Transverse colon (tissue), 4 donors: ENCODE results near the gene SDHAF4. TPM values are rescaled to one million over a fixed set of nuclear protein-coding genes. Genes with fewer than 3 reads are reported as not detected.
A peak's percentile ranks its signal among the peaks of the same experiment; 100 is the strongest.

Experiments
- DNase-seq: peaks from one replicate; pipeline ENCODE4 v3.0.0-alpha.2; 2019
- H3K27ac ChIP-seq, 4 donors: fragments of 200-600 bp; sonication (generic); 2 replicates each; pipeline ENCODE4 v1.5.1; 2016 to 2018; ENCODE audit warnings: inconsistent platforms in 4 of 4
- H3K27me3 ChIP-seq: fragments of 200-600 bp; sonication (generic); 2 replicates; pipeline ENCODE4 v1.5.1; 2017; ENCODE audit warnings: inconsistent platforms
- H3K36me3 ChIP-seq, 4 donors: fragments of 200-600 bp; sonication (generic); 2 replicates each; pipeline ENCODE4 v1.5.1; 2017 to 2019; ENCODE audit warnings: inconsistent platforms in 4 of 4
- H3K4me1 ChIP-seq, 4 donors: fragments of 200-600 bp; sonication (generic); 2 replicates each; pipeline ENCODE4 v1.5.1; 2017 to 2020; ENCODE audit warnings: inconsistent platforms in 4 of 4
- H3K4me3 ChIP-seq, 4 donors: fragments of 200-600 bp; sonication (generic); 1 replicate in 1 of 4; 2 replicates in 3 of 4; pipeline versions ENCODE4 v1.5.1 to v1.6.1; 2017 to 2019; ENCODE audit warnings: inconsistent platforms in 4 of 4
- H3K9me3 ChIP-seq, 2 donors: fragments of 200-600 bp; sonication (generic); 2 replicates each; pipeline ENCODE4 v1.5.1; 2017 to 2019; ENCODE audit warnings: inconsistent platforms in 2 of 2
- EP300 ChIP-seq: sonication (generic); formaldehyde crosslinking; IDR thresholded peaks from one replicate; pipeline ENCODE4 v1.6.1; 2017; ENCODE audit warnings: antibody characterized with exemption, low read depth
- POLR2A ChIP-seq: fragments of 450-650 bp; IDR thresholded peaks from one replicate; pipeline ENCODE4 v1.6.1; 2016; ENCODE audit warnings: antibody characterized with exemption, mild to moderate bottlenecking, moderate library complexity
- POLR2AphosphoS5 ChIP-seq, 3 donors: sonication (generic); formaldehyde crosslinking; IDR thresholded peaks; one replicate each; pipeline ENCODE4 v1.6.1; 2016; ENCODE audit warnings: antibody characterized with exemption in 3 of 3
- WGBS, 2 donors: methylation state at CpG; one replicate each; pipeline ENCODE4 v1.1.5; 2018; ENCODE audit warnings: low coverage in 1 of 2; 5-methylcytosine and 5-hydroxymethylcytosine counted together
- in situ Hi-C, 4 donors: fragments of 200-750 bp; cut with MboI; loops; one replicate each; pipeline versions ENCODE4 v1.15.0 to v1.15.1; 2017; ENCODE audit warnings: low sequenced_read_pairs in 3 of 4, low pct_ligation_motif_present in 1 of 4, low pct_unique_long_range_greater_than_20kb in 1 of 4
- intact Hi-C: fragments of 100-400 bp; cut with DNase I; formaldehyde crosslinking; loops from one replicate; pipeline ENCODE4 v1.15.1; 2023; ENCODE audit warnings: low total_unique reads
- total RNA-seq, 4 donors: library from RNA; depleted of rRNA; stranded (reverse); fragments of >200 nt; gene quantifications; one replicate each; pipeline ENCODE4 v1.1.0, GENCODE V29; 2016
- TF ChIP-seq, protein P1 (sequence below), 5 experiments: fragments of 200-600 bp in 3 of 5; fragments of 450-650 bp in 2 of 5; sonication (generic) in 3 of 5; IDR thresholded peaks; 1 replicate in 2 of 5; 2 replicates in 3 of 5; pipeline ENCODE4 v1.5.1; 2016 to 2017; ENCODE audit warnings: antibody characterized with exemption in 5 of 5, inconsistent platforms in 3 of 5, mild to moderate bottlenecking in 2 of 5, moderate library complexity in 1 of 5

Gene SDHAF4
- total RNA-seq, 4 donors from 2014 or later, result 1.9 to 8.3 (median 5.3) TPM

DNA sequence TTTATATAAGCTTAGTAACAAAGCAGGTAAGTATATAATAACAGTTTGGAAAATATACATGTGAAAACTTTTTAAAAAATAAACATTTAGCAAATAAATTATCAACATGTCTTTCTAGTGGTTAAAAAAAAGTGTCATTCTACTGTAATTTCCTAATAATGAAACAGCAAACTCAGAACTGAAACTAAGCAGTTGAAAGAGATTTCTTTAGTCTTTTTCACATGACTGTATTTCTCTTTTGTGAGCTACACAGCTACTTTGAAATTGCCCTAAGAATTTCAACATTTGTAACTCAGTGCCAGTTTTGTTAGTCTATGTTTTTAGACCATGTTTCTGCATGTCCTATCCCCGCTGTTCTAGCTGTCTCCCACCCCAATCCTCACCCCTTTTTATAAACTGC is 28.4 kb upstream of the SDHAF4 start:
- intact Hi-C loops (no loop called here), in situ Hi-C loops (loop anchor here in 2 of 4 donors (25.0 kb wide), 1 partner anchor 349 kb away; no protein-coding TSS in a partner anchor)
- Histone ChIP-seq H3K27me3 (no peaks in the 10 kb centered on the region), H3K27ac (no peak overlapping the region), H3K4me1 (no peaks in the 10 kb centered on the region), H3K4me3 (no peak overlapping the region), H3K9me3 (no peaks in the 10 kb centered on the region), H3K36me3 (peaks cover 0 to 19% (median 6%) of the 10 kb centered on the region in 4 donors)
- TF ChIP-seq POLR2AphosphoS5 (IDR thresholded peaks at IDR 0.05) (no peak), EP300 (no peak), POLR2A (no peak)
- TF ChIP-seq, protein P1, sequence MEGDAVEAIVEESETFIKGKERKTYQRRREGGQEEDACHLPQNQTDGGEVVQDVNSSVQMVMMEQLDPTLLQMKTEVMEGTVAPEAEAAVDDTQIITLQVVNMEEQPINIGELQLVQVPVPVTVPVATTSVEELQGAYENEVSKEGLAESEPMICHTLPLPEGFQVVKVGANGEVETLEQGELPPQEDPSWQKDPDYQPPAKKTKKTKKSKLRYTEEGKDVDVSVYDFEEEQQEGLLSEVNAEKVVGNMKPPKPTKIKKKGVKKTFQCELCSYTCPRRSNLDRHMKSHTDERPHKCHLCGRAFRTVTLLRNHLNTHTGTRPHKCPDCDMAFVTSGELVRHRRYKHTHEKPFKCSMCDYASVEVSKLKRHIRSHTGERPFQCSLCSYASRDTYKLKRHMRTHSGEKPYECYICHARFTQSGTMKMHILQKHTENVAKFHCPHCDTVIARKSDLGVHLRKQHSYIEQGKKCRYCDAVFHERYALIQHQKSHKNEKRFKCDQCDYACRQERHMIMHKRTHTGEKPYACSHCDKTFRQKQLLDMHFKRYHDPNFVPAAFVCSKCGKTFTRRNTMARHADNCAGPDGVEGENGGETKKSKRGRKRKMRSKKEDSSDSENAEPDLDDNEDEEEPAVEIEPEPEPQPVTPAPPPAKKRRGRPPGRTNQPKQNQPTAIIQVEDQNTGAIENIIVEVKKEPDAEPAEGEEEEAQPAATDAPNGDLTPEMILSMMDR (IDR thresholded peaks at IDR 0.05), result no peak
- no peak for DNase-seq
- 80 to 92% methylated on average over 1 of the region's 1 CpG for WGBS, 2 donors

DNA sequence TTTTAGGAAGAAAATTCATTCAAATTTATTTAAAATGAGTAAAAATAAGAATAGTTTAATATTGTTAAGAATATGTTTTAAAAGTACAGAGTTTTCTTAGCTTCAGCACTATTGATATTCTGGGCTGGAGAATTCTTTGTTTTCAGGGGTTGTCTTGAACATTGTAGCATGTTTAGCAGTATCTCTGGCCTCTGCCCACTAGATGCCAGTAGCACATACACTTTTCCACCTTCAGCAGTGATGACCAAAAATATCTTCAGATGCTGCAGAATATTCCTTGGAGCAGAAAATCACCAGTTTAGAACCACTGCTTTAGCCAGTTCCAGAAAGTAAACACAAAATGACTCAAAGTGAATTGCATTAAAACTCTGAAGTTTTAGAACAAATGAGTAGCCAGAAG is 19.4 kb upstream of the SDHAF4 start:
- no peak overlapping the region for H3K4me3 ChIP-seq
- no peak for TF ChIP-seq POLR2A
- TF ChIP-seq, protein P1 (IDR thresholded peaks at IDR 0.05), result peak in 1 of 5 experiments; percentile 13
- no peak for TF ChIP-seq EP300
- no peaks in the 10 kb centered on the region for H3K27me3 ChIP-seq
- H3K9me3 ChIP-seq, result no peaks in the 10 kb centered on the region
- in situ Hi-C loops (loop anchor here in 2 of 4 donors (25.0 kb wide), 1 partner anchor 340 kb away; no protein-coding TSS in a partner anchor), intact Hi-C loops (no loop called here)
- H3K36me3 ChIP-seq, result no peaks in the 10 kb centered on the region
- no peak overlapping the region for H3K27ac ChIP-seq
- no peak for DNase-seq
- no peaks in the 10 kb centered on the region for H3K4me1 ChIP-seq

DNA sequence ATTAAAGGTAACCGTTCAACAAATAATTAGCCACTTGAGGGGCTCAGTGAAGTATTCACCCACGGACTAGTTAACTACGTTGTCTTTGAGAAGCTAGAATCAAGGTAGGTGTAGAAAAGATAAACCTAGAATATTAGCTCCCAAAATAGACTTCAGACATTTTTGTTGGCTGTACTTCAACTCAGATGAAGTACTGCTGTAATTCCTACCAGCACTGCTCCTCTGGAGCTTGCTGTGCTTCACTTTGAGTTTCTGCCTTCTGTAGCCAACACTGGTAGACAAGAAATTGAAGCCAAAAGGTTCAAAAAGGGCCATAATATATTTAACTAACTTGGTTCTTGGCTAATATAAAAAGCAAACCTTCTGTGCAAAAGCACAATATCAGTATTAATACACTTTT is 18.8 kb upstream of the SDHAF4 start:
- Histone ChIP-seq H3K9me3 (no peaks in the 10 kb centered on the region), H3K4me3 (no peak overlapping the region), H3K36me3 (no peaks in the 10 kb centered on the region), H3K27ac (no peak overlapping the region), H3K27me3 (no peaks in the 10 kb centered on the region), H3K4me1 (no peaks in the 10 kb centered on the region)
- TF ChIP-seq, protein P1 (IDR thresholded peaks at IDR 0.05), result no peak
- TF ChIP-seq POLR2AphosphoS5 (IDR thresholded peaks at IDR 0.05), result no peak
- TF ChIP-seq POLR2A, result no peak
- no peak for TF ChIP-seq EP300
- WGBS, 2 donors, result 83 to 91% methylated on average over 3 of the region's 3 CpGs
- intact Hi-C loops, result no loop called here
- in situ Hi-C loops, result loop anchor here in 2 of 4 donors (25.0 kb wide), 1 partner anchor 339 kb away; no protein-coding TSS in a partner anchor
- DNase-seq, result no peak

DNA sequence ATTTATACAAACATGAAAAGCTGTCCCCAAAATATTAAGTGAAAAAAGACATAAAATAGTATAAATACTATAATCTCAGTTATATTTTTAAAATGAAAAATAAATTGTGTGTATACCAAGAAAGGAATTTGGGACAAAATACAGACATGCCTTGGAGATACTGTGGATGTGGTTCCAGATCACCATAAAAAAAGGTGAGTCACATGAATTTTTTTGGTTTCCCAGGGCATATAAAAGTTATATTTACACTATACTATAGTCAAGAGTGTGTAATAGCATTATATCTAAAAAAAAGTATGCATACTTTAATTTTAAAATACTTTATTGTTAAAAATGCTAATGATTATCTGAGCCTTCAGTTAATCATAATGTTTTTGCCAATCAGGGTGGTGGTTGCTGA is 17.4 kb upstream of the SDHAF4 start:
- TF ChIP-seq POLR2AphosphoS5 (IDR thresholded peaks at IDR 0.05) (no peak), POLR2A (no peak), EP300 (no peak)
- TF ChIP-seq, protein P1 (IDR thresholded peaks at IDR 0.05), result no peak
- no peaks in the 10 kb centered on the region for H3K27me3 ChIP-seq
- DNase-seq, result no peak
- intact Hi-C loops, result no loop called here
- no peak overlapping the region for H3K27ac ChIP-seq
- H3K4me1 ChIP-seq, result no peaks in the 10 kb centered on the region
- no peak overlapping the region for H3K4me3 ChIP-seq
- in situ Hi-C loops, result loop anchor here in 2 of 4 donors (25.0 kb wide), 1 partner anchor 338 kb away; no protein-coding TSS in a partner anchor
- H3K36me3 ChIP-seq, result no peaks in the 10 kb centered on the region
- H3K9me3 ChIP-seq, result no peaks in the 10 kb centered on the region
